A549 (cell line): Measurements from ENCODE around the gene RDH11. TPM values are rescaled to one million over a fixed set of nuclear protein-coding genes. Genes with fewer than 3 reads are reported as not detected.

Experiments
- ATAC-seq, 2 experiments: fragments of 200-7000 bp in 1 of 2; fragments of >200 bp in 1 of 2; cut with Nextera tagmentation in 1 of 2; cut with Tn5 transposase in 1 of 2; 3 replicates each; pipeline versions ENCODE4 v1.8.0 to v1.9.1; 2018 to 2020; ENCODE audit warnings: mild to moderate bottlenecking in 1 of 2, moderate library complexity in 1 of 2
- CTCF ChIA-PET: fragments of 300-600 bp; sonication (Branson Sonifier 250); formaldehyde crosslinking; extraction: SDS; loops from one replicate; lab custom pipeline; 2021; ENCODE audit warnings: antibody characterized with exemption, inconsistent platforms; lab: Yijun Ruan, JAX
- POLR2A ChIA-PET: fragments of 350-600 bp; formaldehyde crosslinking; extraction: SDS; loops from one replicate; lab custom pipeline; 2021; ENCODE audit warnings: antibody characterized with exemption, inconsistent platforms; lab: Yijun Ruan, JAX
- DNase-seq, 2 experiments: peaks; one replicate each; pipeline versions ENCODE4 v3.0.0 to v3.0.0-alpha.2; 2011 to 2016; ENCODE audit warnings: low read depth in 1 of 2, low spot score in 1 of 2
- FAIRE-seq: peaks from 2 replicates; lab custom pipeline; 2011; peaks lifted over from hg19 to GRCh38; lab: Jason Lieb, UNC
- H3K27ac ChIP-seq, 2 experiments: fragments of >200 bp; sonication (Bioruptor Twin); formaldehyde crosslinking; 3 replicates each; pipeline ENCODE4 v1.5.1; 2016 to 2017
- H3K4me1 ChIP-seq: fragments of >200 bp; sonication (Bioruptor Twin); formaldehyde crosslinking; 3 replicates; pipeline ENCODE4 v1.6.1; 2016
- H3K4me2 ChIP-seq: fragments of >200 bp; sonication (Bioruptor Twin); formaldehyde crosslinking; 3 replicates; pipeline ENCODE4 v1.6.1; 2016
- H3K4me3 ChIP-seq: fragments of >200 bp; sonication (Bioruptor Twin); formaldehyde crosslinking; 3 replicates; pipeline ENCODE4 v1.5.1; 2016
- H3K9me3 ChIP-seq: fragments of >200 bp; sonication (Bioruptor Twin); formaldehyde crosslinking; 3 replicates; pipeline ENCODE4 v1.6.1; 2016
- ATOH8 ChIP-seq: fragments of 250-450 bp; sonication (Bioruptor Pico); IDR thresholded peaks from 2 replicates; pipeline ENCODE4 v1.5.0; 2020; ENCODE audit warnings: low read depth, mild to moderate bottlenecking, moderate library complexity
- BHLHE40 ChIP-seq: IDR thresholded peaks from 2 replicates; pipeline ENCODE4 v1.6.1; 2012; ENCODE audit warnings: low read depth, low read length, inconsistent platforms
- CEBPB ChIP-seq, 2 experiments: fragments of >200 bp in 1 of 2; sonication (Bioruptor Twin) in 1 of 2; formaldehyde crosslinking in 1 of 2; IDR thresholded peaks; 2 replicates each; pipeline ENCODE4 v1.6.1; 2012 to 2016
- EHMT2 ChIP-seq: fragments of 200-600 bp; sonication (generic); IDR thresholded peaks from 2 replicates; pipeline ENCODE4 v1.6.1; 2016; ENCODE audit warnings: antibody characterized with exemption, low read depth, mild to moderate bottlenecking, moderate library complexity
- ELK1 ChIP-seq: fragments of 150-350 bp; IDR thresholded peaks from 2 replicates; pipeline ENCODE4 v1.6.1; 2014; ENCODE audit warnings: low read depth, mild to moderate bottlenecking, low read length
- FOSB ChIP-seq: fragments of 250-450 bp; sonication (Bioruptor Pico); IDR thresholded peaks from 2 replicates; pipeline ENCODE4 v1.5.0; 2020; ENCODE audit warnings: mild to moderate bottlenecking, moderate library complexity
- FOSL2 ChIP-seq, 2 experiments: fragments of 450-650 bp in 1 of 2; fragments of >200 bp in 1 of 2; sonication (Bioruptor Twin) in 1 of 2; formaldehyde crosslinking; IDR thresholded peaks; 2 replicates each; pipeline versions ENCODE4 v1.5.0 to v1.6.1; 2016 to 2020; ENCODE audit warnings: mild to moderate bottlenecking in 1 of 2, moderate library complexity in 1 of 2
- FOXS1 ChIP-seq: fragments of 250-450 bp; sonication (Bioruptor Pico); IDR thresholded peaks from 2 replicates; pipeline ENCODE4 v1.5.0; 2020; ENCODE audit warnings: mild to moderate bottlenecking, moderate library complexity
- GATA3 ChIP-seq: IDR thresholded peaks from 2 replicates; pipeline ENCODE4 v1.6.1; 2012; ENCODE audit warnings: borderline replicate concordance
- HEYL ChIP-seq: fragments of 250-450 bp; sonication (Bioruptor Pico); IDR thresholded peaks from 2 replicates; pipeline ENCODE4 v1.8.0; 2021; ENCODE audit warnings: mild to moderate bottlenecking, moderate library complexity
- HOXB13 ChIP-seq: fragments of 250-450 bp; sonication (Bioruptor Pico); IDR thresholded peaks from 2 replicates; pipeline ENCODE4 v1.5.0; 2020; ENCODE audit warnings: low read depth, mild to moderate bottlenecking, moderate library complexity
- HOXB5 ChIP-seq: fragments of 250-450 bp; sonication (Bioruptor Pico); IDR thresholded peaks from 2 replicates; pipeline ENCODE4 v1.5.0; 2020; ENCODE audit warnings: mild to moderate bottlenecking, moderate library complexity
- KDM5A ChIP-seq: fragments of 200-600 bp; sonication (generic); IDR thresholded peaks from 2 replicates; pipeline ENCODE4 v1.6.1; 2016; ENCODE audit warnings: antibody characterized with exemption, mild to moderate bottlenecking
- MAX ChIP-seq: IDR thresholded peaks from 2 replicates; pipeline ENCODE4 v1.6.1; 2012
- MYC ChIP-seq: IDR thresholded peaks from 2 replicates; pipeline ENCODE4 v1.6.1; 2012; ENCODE audit warnings: mild to moderate bottlenecking, inconsistent platforms, low read length, improper control_type of control experiment, borderline replicate concordance
- NFE2L2 ChIP-seq: fragments of 150-350 bp; conservative IDR thresholded peaks from 2 replicates; pipeline ENCODE4 v1.6.1; 2014; ENCODE audit warnings: low read length
- NR3C1 ChIP-seq: fragments of >200 bp; sonication (Bioruptor Twin); formaldehyde crosslinking; IDR thresholded peaks from 3 replicates; pipeline ENCODE4 v1.6.1; 2017
- PHF8 ChIP-seq: fragments of 200-600 bp; sonication (generic); IDR thresholded peaks from 2 replicates; pipeline ENCODE4 v1.6.1; 2016; ENCODE audit warnings: low read depth, mild to moderate bottlenecking, antibody characterized with exemption, moderate library complexity, borderline replicate concordance
- POLR2A ChIP-seq: IDR thresholded peaks from 2 replicates; pipeline ENCODE4 v1.6.1; 2012; ENCODE audit warnings: mild to moderate bottlenecking, low read length
- RCOR1 ChIP-seq: fragments of 150-350 bp; IDR thresholded peaks from 2 replicates; pipeline ENCODE4 v1.6.1; 2014; ENCODE audit warnings: antibody characterized with exemption, low read length, low read depth
- RNF2 ChIP-seq: fragments of 200-600 bp; sonication (generic); IDR thresholded peaks from 2 replicates; pipeline ENCODE4 v1.6.1; 2016; ENCODE audit warnings: low read depth, mild to moderate bottlenecking, antibody characterized with exemption, moderate library complexity, borderline replicate concordance
- TFCP2L1 ChIP-seq: fragments of 250-450 bp; sonication (Bioruptor Pico); IDR thresholded peaks from 2 replicates; pipeline ENCODE4 v1.5.0; 2021; ENCODE audit warnings: mild to moderate bottlenecking
- TP53 ChIP-seq: fragments of 250-450 bp; sonication (Bioruptor Pico); IDR thresholded peaks from 2 replicates; pipeline ENCODE4 v1.5.0; 2021; ENCODE audit warnings: mild to moderate bottlenecking, moderate library complexity
- ZC3H11A ChIP-seq: fragments of 450-650 bp; IDR thresholded peaks from 2 replicates; pipeline ENCODE4 v1.6.1; 2014; ENCODE audit warnings: antibody characterized with exemption, mild to moderate bottlenecking
- ZFP36 ChIP-seq: fragments of 450-650 bp; IDR thresholded peaks from 2 replicates; pipeline ENCODE4 v1.6.1; 2014; ENCODE audit warnings: borderline replicate concordance; ENCODE audit not compliant: partially characterized antibody
- WGBS: methylation state at CpG from one replicate; pipeline ENCODE4 v1.1.6; 2017; ENCODE audit errors: missing lambda C conversion rate; 5-methylcytosine and 5-hydroxymethylcytosine counted together
- polyA plus RNA-seq, 4 experiments: library from polyadenylated mRNA; depleted of rRNA in 3 of 4; stranded (reverse); fragments of >200 nt; fragmentation: RNase III in 1 of 4; extraction: RNeasy Plus Mini Kit Qiagen cat#74134 plus additional on column Dnase treatment in 1 of 4; gene quantifications; 2 replicates in 3 of 4; 3 replicates in 1 of 4; pipeline ENCODE4 v1.2.3, GENCODE V29; 2011 to 2017
- TF ChIP-seq, protein P1 (sequence below): fragments of >200 bp; sonication (Bioruptor Twin); formaldehyde crosslinking; IDR thresholded peaks from 3 replicates; pipeline ENCODE4 v1.6.1; 2016

Gene RDH11
- polyA plus RNA-seq, 2 of the 4 experiments (the other 2 are of a cell fraction) = 85.7 to 132 TPM

GRCh38 chr14:67694791-67695393 is 672 bp downstream of the RDH11 start:
- 0 out of 2 replicates have a peak, but pooled peaks have one; percentile 17 for TF ChIP-seq TFCP2L1 (CRISPR knock-in tag)
- no peak for TF ChIP-seq FOSL2 (IDR thresholded peaks at IDR 0.05)
- peak; percentile 30; the same call in 1 of the 2 replicates for TF ChIP-seq FOSL2 (CRISPR knock-in tag; IDR thresholded peaks at IDR 0.05)
- TF ChIP-seq KDM5A = no peak
- no peak for TF ChIP-seq HOXB5
- TF ChIP-seq HEYL = no peak
- peak; percentile 41 for TF ChIP-seq POLR2A
- no peak for TF ChIP-seq ELK1
- no peak for TF ChIP-seq NR3C1
- no peak for TF ChIP-seq ZC3H11A
- H3K4me2 ChIP-seq = peak overlapping the region; percentile 68
- CTCF ChIA-PET = interaction anchor here (1.0 to 3.1 kb wide), 4 partner anchors 9 to 110 kb away, joined by 3 to 26 read pairs (median 8); partner anchors contain the start of gene VTI1B
- POLR2A ChIA-PET = interaction anchor here (0.5 to 2.3 kb wide), 13 partner anchors 9 to 1098 kb away, joined by 3 to 22 read pairs (median 4); partner anchors contain the start of genes VTI1B and ZFP36L1
- H3K4me3 ChIP-seq = peak overlapping the region; percentile 96
- FAIRE-seq (no peak), DNase-seq (peak; percentile 89 to 95), ATAC-seq (peak; percentile 86 to 95)
- H3K4me1 ChIP-seq = peaks cover 21% of the 10 kb centered on the region
- H3K27ac ChIP-seq = peak overlapping the region; percentile 89 to 93
- no peaks in the 10 kb centered on the region for H3K9me3 ChIP-seq
- WGBS = 1% methylated on average over 21 of the region's 21 CpGs

DNA sequence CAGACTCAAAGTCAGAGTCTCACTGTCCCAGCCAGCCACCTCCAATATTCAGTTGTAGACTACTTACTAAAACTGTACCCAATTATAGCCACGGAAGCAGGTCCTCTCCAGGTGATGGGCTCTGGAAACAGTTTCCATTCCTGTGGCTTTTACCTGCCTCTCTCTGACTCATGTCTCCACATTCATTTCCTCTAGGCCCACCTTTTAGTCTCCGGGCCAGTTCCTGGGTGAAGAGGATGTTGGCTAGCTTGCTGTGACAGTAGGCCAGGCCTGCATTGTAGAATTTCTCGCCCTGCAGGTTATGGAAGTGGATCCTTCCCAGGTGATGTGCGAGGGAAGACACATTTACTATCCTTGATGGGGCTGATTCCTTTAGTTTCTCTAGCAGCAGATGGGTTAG is 5.6 kb downstream of the RDH11 start:
- FAIRE-seq = no peak
- POLR2A ChIA-PET = no interaction called here
- no peak overlapping the region for H3K4me3 ChIP-seq
- H3K4me2 ChIP-seq = no peak overlapping the region
- H3K4me1 ChIP-seq = peaks cover 17% of the 10 kb centered on the region
- no peaks in the 10 kb centered on the region for H3K9me3 ChIP-seq
- WGBS = 93% methylated on average over 4 of the region's 4 CpGs
- ATAC-seq = no peak
- no peak overlapping the region for H3K27ac ChIP-seq
- TF ChIP-seq CEBPB (IDR thresholded peaks at IDR 0.05) = no peak
- TF ChIP-seq MYC = no peak
- TF ChIP-seq RCOR1 = no peak
- TF ChIP-seq, all 56 proteins: peak for 0
- CTCF ChIA-PET = interaction anchor here (0.8 to 3.5 kb wide), 5 partner anchors 12 to 105 kb away, joined by 3 to 24 read pairs (median 4); no protein-coding TSS in a partner anchor
- DNase-seq = no peak

- Histone ChIP-seq H3K27ac (no peak overlapping the region), H3K9me3 (no peaks in the 10 kb centered on the region), H3K4me1 (peaks cover 4% of the 10 kb centered on the region; the same call in 2 of the 3 replicates), H3K4me2 (no peak overlapping the region), H3K4me3 (no peak overlapping the region)
- ATAC-seq (no peak), DNase-seq (no peak), FAIRE-seq (no peak)
- TF ChIP-seq, protein P1, sequence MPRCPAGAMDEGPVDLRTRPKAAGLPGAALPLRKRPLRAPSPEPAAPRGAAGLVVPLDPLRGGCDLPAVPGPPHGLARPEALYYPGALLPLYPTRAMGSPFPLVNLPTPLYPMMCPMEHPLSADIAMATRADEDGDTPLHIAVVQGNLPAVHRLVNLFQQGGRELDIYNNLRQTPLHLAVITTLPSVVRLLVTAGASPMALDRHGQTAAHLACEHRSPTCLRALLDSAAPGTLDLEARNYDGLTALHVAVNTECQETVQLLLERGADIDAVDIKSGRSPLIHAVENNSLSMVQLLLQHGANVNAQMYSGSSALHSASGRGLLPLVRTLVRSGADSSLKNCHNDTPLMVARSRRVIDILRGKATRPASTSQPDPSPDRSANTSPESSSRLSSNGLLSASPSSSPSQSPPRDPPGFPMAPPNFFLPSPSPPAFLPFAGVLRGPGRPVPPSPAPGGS = no peak
- TF ChIP-seq MAX = no peak
- no peak for TF ChIP-seq PHF8
- no peak for TF ChIP-seq ZFP36
- no peak for TF ChIP-seq FOXS1 (CRISPR knock-in tag)
- TF ChIP-seq ATOH8 (CRISPR knock-in tag) = no peak
- no peak for TF ChIP-seq BHLHE40
- no peak for TF ChIP-seq ZC3H11A
- no peak for TF ChIP-seq EHMT2
- no peak for TF ChIP-seq RNF2
- TF ChIP-seq HOXB13 (CRISPR knock-in tag) = no peak
- TF ChIP-seq FOSL2 (IDR thresholded peaks at IDR 0.05) = no peak
- TF ChIP-seq FOSL2 (CRISPR knock-in tag; IDR thresholded peaks at IDR 0.05) = no peak
- no peak for TF ChIP-seq FOSB (CRISPR knock-in tag)
- TF ChIP-seq KDM5A = no peak
- TF ChIP-seq GATA3 = no peak
- TF ChIP-seq TP53 = no peak
- TF ChIP-seq NFE2L2 = no peak
- ChIA-PET CTCF (interaction anchor here (1.0 to 1.2 kb wide), 3 partner anchors 9 to 100 kb away, joined by 3 to 6 read pairs (median 4); no protein-coding TSS in a partner anchor), POLR2A (no interaction called here)
Observed at GRCh38 chr14:67683842-67684241, 11.7 kb downstream of the RDH11 start.
